Panc1 (cell line): ENCODE data around the gene LRP1B.

Experiments
- POLR2AphosphoS5 ChIP-seq: IDR thresholded peaks from 2 replicates; pipeline ENCODE4 v1.6.1; 2012; ENCODE audit warnings: mild to moderate bottlenecking, low read depth, low read length, moderate library complexity
- SIN3A ChIP-seq: IDR thresholded peaks from 2 replicates; pipeline ENCODE4 v1.6.1; 2012; ENCODE audit warnings: low read depth, mild to moderate bottlenecking, low read length, moderate library complexity, borderline replicate concordance; ENCODE audit not compliant: insufficient read depth
- TF ChIP-seq, protein P1 (sequence below): fragments of 450-650 bp; IDR thresholded peaks from 2 replicates; pipeline ENCODE4 v1.5.1; 2017; ENCODE audit warnings: mild to moderate bottlenecking

DNA sequence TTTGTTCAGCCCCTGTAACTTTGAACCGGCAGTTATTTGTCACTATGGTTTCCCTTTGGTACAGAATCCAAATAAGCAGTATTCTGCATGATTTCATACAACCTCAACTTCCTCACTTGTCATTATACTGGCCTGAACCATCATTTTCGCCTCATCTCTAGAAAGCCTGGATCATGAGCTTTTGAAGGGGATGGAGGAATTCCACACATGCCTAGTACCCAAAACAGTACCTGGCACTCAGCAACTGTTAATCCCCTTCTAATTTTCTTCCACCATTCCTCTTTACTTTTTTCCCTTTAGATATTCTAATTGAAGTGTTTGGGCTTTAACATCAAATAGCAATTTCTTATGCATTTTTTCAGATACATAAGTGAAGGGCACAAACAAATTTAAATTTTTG is 1776.3 kb downstream of the LRP1B start:
- TF ChIP-seq, protein P1, sequence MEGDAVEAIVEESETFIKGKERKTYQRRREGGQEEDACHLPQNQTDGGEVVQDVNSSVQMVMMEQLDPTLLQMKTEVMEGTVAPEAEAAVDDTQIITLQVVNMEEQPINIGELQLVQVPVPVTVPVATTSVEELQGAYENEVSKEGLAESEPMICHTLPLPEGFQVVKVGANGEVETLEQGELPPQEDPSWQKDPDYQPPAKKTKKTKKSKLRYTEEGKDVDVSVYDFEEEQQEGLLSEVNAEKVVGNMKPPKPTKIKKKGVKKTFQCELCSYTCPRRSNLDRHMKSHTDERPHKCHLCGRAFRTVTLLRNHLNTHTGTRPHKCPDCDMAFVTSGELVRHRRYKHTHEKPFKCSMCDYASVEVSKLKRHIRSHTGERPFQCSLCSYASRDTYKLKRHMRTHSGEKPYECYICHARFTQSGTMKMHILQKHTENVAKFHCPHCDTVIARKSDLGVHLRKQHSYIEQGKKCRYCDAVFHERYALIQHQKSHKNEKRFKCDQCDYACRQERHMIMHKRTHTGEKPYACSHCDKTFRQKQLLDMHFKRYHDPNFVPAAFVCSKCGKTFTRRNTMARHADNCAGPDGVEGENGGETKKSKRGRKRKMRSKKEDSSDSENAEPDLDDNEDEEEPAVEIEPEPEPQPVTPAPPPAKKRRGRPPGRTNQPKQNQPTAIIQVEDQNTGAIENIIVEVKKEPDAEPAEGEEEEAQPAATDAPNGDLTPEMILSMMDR: no peak
- TF ChIP-seq POLR2AphosphoS5: no peak
- TF ChIP-seq SIN3A: no peak
